Suppressor macrophage treated with lipopolysaccharide for 4 hours (primary cell): ENCODE data around the gene WSCD1.

ENCODE experiments used
- DNase-seq: peaks from one replicate; pipeline ENCODE4 v3.0.0-alpha.2; 2020

The WSCD1 gene

DNA sequence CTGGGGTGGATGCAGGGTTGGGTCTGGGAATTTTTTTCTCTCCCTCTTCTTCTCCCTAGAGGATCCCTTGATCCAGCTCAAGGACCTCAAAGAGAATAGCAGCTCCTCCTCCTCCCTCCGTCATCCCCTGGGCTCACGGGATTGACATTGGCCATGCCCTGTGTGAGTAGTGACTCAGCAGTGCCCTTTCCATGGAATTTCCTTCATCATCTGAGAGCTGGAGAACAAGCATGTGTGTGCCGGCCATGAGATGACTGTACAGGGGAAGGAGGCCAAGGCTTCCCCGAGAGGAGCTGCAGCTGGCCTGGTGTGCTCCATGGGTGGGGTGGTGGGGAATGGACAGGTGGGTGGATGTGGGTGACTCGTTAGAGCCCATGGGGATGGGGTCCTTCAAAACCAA is 8.9 kb upstream of the WSCD1 start:
- no peak for DNase-seq

DNA sequence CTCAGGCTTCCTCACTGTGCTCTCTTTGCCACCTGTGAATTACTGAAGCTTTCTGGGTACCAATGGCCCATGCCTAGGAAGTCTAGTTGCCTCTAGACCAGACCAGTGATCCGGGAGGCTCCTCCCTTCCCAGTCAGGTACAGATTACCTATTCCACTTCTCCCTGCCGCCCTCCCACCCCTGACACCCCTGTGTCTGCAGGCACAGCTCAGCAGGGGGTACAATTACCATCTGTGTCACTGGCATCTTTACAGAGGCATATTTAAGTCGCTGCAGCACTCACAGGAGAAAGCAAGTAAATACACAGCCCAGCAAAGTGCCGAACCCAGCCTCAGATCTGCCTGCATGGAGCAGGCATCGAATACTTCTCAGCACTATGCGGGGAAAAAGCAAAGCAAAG is 5.3 kb upstream of the WSCD1 start:
- no peak for DNase-seq

DNA sequence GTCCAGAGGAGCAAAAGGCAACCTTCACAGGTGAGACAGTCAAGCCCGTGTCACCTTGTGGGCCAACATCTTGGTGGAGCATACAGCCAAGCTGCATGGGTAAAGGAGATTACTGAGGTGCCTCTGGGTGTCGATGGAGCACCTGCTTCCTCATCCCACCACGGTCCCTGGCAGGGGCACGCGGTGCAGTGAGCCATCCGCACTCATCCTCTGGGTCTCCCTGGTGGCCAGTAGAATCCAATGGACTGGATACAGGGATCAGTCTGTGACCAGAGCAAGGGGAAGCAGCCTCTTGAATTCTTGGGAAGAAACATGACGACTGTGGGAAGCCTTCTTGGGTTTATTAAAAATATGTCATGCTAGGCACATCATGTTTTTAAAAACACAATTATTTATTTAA is 4.8 kb upstream of the WSCD1 start:
- DNase-seq = no peak

DNA sequence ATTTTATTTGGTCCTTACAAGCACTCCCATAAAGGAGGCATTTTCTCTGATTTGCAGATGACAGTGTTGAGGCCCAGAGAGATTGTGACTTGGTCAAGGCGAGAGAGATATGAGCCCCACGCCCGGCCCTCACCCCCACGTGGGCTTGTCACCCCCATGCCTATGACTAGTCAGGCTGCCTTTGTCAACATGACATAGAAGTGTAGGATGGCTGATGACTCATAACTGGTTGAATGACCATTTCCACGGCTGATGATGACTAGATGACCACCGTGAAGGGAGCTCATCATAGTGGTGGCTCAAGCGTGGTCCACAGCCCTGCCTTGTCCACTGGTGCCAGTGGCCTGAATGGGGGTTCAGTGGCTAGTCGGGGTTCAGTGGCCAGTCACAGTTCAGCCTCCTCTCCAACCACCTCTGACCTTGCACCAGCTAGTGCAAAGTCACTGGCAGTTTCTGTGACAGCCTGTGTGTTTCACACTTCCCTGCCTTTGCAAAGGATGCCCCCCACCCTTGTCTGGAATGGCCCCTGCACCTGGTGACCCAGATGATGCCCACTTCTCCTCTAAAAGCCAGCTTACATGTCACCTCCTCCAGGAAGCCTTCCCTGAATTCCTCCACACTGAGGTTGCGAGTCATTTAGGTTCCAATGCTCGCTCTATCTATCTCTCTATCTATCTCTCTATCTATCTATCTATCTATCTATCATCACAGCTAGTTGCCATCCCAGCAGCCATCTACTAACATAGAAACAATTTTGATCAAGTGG is 3.8 kb upstream of the WSCD1 start:
- peak; percentile 28 for DNase-seq

DNA sequence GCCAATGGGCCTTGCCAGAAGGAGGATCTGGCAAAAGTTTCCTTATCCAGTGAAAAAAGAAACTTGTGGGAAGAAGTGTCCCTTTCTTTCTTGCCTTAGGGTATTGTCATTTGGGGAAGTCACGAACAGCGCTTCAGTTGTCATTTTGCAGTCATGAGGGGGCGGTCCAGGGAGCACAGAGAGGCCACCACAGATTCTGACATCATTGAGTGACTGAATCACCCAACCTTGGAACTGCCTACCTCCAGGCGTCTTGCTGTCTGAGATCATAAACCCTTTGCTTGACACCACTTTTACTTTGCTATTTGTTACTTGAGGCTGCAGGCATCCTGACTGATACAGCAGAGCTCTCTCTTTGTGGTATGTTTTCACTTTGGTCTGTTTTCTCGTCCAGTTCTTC is 3.1 kb upstream of the WSCD1 start:
- DNase-seq = peak; percentile 35

DNA sequence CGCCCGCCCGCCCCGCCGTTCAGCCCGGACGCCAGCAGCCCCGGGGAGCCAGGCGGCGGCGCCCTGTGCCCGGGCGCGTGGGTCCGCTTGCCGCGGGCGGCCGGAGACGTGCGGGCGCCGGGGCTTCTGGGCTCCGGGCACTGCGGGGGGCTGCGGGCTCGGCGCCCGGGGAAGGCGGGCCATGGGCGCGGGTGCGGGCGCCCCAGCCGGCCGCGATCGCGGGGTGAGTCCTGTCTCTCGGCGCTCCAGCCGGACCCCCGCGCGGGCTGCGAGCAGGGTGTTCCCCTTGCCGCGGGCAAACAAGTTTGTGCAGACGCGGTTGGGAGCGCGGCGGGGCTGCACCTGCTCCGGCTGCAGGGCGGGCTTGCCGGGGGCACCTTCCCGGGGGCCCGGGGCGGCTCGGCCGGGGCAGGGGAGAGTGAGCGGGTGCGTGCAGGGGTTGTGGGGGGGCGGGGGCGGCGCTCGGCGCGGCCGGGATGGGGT is 292 bp downstream of the WSCD1 start:
- DNase-seq = no peak

DNA sequence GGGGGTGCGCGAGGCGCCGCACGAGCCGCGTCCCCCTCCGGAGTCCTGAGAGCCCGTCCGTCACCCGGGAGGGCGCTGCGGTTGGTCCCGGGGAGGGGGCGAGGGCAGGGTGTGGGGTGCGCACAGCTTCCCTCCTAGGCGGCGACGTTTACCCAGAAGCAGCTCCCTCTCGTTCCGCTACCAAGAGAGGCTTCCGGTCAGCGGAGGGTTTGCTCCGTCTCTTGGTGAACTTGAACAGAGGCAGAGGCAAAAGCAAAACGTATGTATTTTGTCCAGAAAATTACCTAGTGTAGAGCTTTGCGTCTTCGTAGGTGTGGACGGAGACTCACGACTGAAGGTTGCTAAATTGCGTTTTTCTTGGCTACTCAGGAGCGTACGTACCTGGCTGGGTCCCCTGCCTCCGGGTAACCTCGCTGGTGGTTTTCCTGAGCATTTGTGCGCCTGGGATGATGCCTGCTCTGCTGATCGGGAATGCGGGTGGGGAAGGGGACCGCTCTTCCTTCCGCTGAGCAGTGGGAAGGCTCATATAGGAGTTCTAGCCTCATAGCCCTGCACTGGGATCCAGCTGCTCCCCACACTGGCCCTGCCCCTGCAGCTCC is 833 bp downstream of the WSCD1 start:
- DNase-seq = no peak

DNA sequence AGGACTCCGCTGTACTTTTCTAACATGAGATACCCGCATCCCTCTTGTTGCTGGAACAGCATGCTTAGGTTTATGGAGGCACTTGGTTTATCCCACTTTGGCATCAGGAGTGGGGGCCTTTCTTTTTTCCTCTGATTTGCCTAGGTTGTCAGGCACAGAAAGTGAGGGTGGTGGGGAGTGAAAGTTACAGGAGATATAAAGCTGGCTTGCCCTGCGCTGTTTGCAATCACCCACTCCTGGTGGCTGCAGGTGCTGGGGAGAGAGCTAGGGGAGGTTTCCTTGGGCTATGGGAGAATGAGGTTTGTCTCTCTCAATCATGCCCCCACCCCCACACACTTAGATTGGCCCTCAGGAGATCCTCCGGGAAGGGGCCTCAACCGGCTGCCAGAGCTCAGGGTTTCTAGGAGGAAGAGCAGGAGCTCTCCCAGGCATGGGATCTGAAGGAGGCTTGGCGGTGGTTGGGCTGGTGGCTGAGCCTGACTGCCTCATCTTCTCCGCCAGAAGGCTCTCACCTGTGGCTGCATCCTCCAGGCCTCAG is 1.4 kb downstream of the WSCD1 start:
- DNase-seq = no peak

DNA sequence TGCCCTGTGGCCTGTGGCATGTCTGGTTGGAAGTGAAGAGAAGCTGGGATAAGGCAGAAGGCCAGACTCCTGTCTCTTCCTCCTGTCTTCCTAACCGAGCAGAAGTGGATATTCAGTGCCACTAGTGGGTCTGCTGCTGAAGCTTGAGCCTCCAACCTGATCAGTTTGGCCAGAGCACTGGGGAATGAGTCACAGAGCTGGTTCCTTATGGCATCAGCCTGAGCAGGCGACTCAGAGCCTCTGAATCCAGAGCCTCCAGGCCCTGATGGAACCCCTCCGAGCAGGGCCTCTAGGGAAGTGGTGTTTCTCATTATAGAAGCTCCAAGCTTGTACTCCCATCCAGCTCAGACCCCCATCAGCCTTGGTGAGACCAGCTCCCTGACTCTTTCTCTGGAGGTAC is 2.0 kb downstream of the WSCD1 start:
- no peak for DNase-seq

DNA sequence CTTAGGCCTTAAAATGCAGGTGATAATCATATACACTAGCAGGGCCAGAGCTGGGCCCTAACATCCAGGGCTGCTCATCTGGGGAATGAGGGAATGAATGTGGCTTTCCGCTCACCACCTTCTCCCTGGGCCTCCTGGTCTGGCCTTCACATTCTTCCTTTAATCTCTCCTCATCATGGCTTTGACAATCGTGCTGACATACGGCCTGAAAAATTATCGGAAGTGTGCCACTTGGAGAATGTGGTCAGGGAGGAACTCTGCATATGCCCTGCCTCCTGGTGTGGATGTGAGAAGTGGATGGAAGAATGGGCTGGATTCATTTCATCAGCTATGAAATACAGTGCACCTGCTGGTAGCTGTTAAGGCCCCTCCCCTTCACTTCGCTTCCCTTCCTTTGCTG is 2.4 kb downstream of the WSCD1 start:
- no peak for DNase-seq

DNA sequence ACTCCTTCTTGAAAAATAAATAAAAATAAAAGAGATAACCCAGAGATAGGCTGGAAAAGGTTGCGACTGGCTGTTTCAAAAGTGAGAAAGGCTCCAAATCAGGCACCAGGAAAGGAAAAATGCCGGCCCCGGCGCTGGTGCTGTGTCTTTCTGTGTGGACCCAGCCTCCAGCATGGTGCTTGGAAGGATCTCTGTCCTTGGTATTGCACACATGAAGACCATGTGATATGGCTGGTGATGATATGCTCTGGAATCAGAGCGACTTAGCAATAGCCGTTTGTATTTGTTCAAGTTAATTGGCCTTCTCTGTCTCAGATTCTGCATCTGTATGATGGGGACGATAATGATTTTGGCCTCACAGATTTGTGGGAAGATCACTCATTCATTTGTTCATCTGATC is 3.4 kb downstream of the WSCD1 start:
- DNase-seq = no peak

DNA sequence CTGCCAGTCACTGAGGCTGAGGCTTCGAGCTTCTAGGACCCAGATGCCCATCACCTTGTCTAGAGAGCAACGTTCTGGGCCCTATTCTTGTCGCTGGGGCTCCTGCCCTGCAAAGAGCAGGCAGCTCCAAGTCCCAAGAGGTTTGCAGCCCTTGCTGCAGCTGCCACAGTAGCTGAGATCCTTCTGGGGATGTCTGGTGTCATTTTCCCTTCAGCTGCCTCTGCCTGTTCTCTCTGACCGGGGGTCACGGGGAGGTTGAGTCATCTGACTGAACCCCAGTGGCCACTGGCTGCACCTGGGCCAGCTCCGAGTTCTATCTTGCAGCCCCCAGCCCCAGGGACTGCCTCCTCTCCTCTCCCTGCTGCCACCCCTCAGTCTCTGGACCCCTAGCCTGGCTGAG is 4.9 kb downstream of the WSCD1 start:
- DNase-seq = no peak

DNA sequence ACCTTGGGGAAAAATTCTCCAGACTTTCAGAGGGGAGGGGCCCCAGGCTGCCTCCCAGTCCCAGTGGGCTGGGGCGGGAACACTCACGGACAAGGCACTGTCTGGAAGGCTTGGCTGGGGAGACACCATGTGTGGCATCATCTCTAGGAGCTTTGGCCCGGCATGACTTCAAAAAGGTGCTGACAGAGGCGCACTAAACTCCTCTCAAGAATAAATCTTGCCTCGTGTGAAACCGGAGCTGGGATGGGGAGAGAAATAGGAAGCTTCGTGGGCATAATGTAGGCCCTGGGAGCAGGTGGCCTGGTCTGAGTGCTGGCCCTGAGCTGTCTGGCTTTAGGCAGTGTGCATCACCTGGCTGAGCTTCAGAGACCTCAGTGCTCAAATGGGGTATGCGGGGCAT is 5.7 kb downstream of the WSCD1 start:
- DNase-seq = no peak

DNA sequence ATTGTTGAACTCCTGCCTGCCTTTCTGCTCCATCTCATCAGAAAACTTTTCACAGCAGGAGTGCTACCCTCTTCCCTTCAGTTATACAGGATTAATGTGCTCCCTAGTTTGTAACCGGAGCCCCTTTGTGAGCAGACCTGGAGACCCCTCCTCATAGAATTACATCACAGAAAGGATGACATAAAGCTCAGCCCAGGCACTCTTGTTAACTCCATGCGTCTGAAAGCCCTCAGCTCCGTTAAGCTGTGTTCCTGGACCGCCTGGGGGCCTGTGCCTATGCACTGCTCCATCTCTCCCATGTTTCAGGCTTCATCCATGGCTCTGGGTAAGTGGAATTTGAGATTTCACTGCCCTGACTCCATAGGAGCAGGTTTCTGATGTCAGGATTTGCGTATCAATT is 7.6 kb downstream of the WSCD1 start:
- no peak for DNase-seq

DNA sequence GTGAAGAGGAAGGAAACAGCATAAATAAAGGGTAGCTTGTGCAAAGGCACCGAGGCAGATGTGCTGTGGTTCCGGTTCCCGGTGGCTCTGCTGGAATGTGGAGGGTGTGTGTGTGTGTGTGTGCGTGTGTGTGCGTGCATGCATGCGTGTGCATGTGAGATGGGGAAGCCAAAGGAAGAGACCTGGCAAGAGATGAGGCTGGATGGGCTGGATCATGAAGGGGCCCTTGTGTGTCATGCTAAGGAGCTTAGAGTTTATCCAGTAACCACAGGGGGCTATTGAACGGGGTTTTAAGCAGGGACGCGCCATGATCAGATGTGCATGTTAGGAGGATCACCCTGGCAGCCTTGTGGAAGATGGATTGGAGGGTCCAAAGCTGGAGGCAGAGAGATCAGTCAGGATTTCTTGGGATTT is 8.3 kb downstream of the WSCD1 start:
- DNase-seq = no peak

DNA sequence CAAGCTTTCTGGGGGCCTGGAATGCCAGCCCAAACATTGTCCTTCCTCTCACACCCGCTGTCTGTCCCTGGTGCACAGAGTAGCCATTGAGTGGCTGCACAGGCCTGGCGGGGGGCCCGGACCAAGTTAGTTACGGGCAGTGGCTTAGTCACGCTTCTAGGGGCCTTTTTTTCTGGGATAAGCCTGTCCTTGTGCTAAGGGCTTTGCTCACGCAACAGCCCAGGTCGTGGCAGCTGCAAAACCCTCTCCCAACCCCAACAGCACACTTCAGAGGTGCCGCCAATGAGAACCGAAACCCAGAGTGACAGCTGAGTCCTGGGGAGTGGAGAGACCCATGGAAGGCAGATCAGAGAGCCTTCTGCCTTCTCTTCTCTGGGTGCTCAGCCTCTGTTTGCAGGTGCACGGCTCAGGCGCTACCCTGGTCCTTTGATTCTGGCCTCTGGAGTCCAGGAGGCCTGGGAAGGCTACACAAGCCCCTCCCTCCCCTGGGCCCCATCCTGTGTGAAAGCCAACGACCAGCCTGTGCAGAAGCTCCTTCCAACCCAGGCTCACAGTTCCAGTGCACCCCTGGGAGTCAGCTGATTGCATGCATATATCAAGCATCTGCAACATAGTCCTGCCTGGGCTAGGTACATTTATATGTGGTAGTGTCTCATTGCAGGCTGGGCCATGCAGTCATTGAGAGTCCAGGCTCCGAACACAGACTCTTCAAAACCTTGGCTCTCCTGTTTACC is 9.1 kb downstream of the WSCD1 start:
- no peak for DNase-seq

DNA sequence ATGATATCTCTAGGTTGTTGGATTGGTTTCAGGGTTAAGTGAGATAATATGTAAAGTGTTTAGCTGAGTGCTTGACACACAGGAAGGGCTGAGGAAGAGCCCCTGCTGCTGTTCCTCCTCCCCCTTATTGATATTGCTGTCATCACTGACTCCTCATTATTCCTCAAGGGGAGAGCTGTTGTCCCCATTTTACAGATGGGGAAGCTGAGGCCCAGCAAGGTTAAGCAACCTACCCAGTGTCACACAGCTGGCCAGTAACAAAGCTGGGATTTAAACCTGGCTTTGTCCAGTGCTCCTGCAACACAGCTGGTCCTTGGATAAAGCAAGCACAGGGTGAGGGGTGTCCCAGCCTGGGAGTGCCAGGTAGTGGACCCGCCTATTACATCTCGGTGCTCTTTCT is 9.8 kb downstream of the WSCD1 start:
- DNase-seq = no peak

DNA sequence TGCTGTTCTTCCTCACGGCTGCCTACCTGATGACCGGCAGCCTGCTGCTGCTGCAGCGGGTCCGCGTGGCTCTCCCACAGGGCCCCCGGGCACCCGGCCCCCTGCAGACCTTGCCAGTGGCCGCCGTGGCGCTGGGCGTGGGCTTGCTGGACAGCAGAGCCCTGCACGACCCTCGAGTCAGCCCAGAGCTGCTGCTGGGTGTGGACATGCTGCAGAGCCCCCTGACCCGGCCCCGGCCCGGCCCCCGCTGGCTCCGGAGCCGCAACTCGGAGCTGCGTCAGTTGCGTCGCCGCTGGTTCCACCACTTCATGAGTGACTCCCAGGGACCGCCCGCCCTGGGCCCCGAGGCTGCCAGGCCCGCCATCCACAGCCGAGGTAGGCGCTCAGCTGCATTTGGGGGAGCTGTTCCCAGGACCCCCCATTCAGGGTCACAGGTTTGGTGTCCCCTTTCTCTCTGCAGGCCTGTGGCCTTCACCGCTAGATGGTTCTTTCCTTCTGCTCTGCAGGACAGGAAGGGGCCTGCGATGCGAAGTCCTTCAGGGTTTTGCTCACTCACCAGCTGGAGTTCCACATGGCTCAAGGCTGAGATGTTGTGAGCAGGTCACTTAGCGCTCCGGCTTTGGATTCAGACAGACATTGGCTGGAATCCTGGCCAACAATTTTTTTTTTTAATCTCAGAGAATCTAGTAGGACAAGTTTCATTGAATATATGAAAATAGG is 10.7 kb downstream of the WSCD1 start:
- DNase-seq = no peak

DNA sequence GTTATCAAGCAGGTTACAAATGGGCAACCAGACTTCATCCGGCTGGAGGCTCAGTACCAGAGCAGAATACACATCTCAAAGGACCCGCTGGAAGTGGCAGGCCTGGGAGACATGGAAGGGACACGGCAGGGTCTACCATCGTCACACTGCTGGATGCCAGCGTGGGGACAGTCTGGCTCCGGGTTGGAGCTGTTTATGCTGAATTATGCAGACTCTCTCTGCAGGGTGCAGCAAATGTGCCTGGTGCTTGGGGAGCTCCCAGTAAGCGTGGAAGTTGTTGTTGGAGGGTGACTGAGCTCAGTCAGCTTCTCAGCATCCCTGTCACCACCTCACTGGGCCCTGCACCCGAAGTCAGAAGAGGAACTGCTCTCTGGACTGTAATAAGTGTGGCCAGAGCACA is 12.2 kb downstream of the WSCD1 start:
- no peak for DNase-seq

DNA sequence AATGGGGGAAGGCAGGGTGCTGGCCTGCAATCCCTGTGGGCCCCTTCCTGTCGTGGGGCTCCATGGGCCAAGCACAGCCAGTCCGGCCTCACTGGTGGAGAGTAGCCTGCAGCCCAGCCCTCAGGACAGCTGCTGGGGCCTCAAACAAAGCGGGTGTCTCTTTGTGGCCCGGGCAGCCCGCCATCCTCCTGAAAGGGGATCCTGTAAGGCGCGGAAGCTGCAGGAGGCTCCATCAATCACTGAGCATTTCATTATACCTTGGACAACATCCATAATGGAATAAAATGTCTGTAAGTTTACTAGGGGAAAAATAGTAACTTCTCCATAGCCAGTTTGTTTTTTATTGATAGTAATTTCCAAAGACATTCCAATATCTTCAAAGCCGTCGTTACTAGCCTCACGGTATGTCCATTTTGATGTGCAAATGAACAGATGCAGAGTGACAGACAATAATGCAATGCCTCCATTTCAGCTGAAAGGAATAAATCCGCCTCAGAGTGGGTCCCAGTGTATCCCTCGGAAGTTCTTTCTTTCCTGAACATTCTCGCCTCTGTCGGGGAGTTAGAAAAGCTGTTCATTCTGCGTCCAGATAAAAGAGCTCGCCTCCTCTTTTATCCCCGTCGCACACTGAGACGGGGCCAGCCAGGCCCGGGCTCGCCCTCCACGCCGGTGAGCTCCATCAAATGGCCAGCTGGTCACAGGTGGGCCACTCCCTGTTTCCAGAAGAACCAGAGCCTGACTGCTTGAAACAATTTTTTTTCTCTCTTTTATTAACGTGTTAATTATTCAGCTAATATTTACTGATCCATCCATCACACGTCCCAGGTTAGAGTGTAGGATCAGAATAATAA is 14.4 kb downstream of the WSCD1 start:
- no peak for DNase-seq

DNA sequence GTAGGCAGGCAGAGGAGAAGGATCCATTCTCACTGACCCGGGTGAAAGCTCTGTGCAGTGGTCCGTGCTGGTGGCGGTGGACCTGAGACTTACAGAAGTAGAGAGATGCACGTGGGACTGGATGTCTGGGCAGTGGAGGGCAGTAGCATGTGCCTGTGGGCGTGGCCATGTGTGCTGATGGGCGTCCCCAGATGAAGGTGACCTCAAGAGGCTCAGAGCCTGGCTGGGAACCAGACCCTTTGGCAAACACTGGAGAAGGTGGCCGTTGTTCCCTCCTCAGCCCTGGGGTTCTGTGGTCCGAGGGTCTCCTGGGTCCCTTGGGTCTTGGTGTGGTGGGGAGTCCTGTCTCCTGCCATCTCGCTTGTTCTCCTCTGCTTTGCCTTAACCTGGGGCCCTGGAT is 15.6 kb downstream of the WSCD1 start:
- no peak for DNase-seq
